ENCODE results near the gene TRAF3IP1. TPM values are rescaled to one million over a fixed set of nuclear protein-coding genes. Genes with fewer than 3 reads are reported as not detected.

The TRAF3IP1 gene
- total and polyA plus RNA-seq, 2 of the 13 experiments (the other 11 are each of a cell fraction or from before 2014, with no cell fraction given), result 4.1 to 12.9 TPM

DNA sequence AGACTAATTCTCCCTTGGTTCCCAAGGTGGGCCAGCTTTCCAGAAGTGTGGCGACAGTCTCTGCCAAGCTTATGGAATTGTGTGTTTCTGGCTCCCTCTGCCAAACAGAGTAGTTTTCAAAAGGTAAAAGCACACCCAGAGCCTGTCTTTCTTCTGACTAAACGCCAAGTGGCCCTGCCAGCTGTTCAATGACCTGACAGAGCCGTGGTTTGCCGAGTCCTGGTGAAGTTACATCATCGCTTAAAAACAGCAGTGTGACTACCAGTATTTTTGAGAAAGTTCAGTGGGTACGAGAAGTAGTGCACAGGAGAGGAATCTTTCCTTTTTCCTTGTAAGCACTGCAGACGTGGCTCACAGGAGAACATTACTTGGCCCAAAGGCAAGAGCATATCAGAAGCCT lies 33.8 kb upstream of the TRAF3IP1 start (continued):
- TF ChIP-seq MLXIP (CRISPR knock-in tag; IDR thresholded peaks at IDR 0.05; ENCODE audit: borderline replicate concordance) (no peak), TBL1XR1 (IDR thresholded peaks at IDR 0.05; ENCODE audit: borderline replicate concordance, low read length, partially characterized antibody) (no peak), ZNF510 (CRISPR knock-in tag; IDR thresholded peaks at IDR 0.05; ENCODE audit: low read depth) (no peak), HOXA9 (CRISPR knock-in tag; IDR thresholded peaks at IDR 0.05; ENCODE audit: borderline replicate concordance) (no peak), ZBTB14 (CRISPR knock-in tag; IDR thresholded peaks at IDR 0.05) (no peak), ZBTB20 (CRISPR knock-in tag; IDR thresholded peaks at IDR 0.05; ENCODE audit: borderline replicate concordance, low read depth) (no peak), CREB1 (IDR thresholded peaks at IDR 0.05) (no peak), CREB1 (CRISPR knock-in tag; IDR thresholded peaks at IDR 0.05) (no peak), ZNF446 (CRISPR knock-in tag; IDR thresholded peaks at IDR 0.05) (no peak), KLF15 (CRISPR knock-in tag; IDR thresholded peaks at IDR 0.05; ENCODE audit: borderline replicate concordance) (no peak), RBAK (CRISPR knock-in tag; IDR thresholded peaks at IDR 0.05) (no peak), JUN (CRISPR knock-in tag; IDR thresholded peaks at IDR 0.05) (no peak), RFXANK (CRISPR knock-in tag; IDR thresholded peaks at IDR 0.05) (no peak)
- TF ChIP-seq, protein P1, sequence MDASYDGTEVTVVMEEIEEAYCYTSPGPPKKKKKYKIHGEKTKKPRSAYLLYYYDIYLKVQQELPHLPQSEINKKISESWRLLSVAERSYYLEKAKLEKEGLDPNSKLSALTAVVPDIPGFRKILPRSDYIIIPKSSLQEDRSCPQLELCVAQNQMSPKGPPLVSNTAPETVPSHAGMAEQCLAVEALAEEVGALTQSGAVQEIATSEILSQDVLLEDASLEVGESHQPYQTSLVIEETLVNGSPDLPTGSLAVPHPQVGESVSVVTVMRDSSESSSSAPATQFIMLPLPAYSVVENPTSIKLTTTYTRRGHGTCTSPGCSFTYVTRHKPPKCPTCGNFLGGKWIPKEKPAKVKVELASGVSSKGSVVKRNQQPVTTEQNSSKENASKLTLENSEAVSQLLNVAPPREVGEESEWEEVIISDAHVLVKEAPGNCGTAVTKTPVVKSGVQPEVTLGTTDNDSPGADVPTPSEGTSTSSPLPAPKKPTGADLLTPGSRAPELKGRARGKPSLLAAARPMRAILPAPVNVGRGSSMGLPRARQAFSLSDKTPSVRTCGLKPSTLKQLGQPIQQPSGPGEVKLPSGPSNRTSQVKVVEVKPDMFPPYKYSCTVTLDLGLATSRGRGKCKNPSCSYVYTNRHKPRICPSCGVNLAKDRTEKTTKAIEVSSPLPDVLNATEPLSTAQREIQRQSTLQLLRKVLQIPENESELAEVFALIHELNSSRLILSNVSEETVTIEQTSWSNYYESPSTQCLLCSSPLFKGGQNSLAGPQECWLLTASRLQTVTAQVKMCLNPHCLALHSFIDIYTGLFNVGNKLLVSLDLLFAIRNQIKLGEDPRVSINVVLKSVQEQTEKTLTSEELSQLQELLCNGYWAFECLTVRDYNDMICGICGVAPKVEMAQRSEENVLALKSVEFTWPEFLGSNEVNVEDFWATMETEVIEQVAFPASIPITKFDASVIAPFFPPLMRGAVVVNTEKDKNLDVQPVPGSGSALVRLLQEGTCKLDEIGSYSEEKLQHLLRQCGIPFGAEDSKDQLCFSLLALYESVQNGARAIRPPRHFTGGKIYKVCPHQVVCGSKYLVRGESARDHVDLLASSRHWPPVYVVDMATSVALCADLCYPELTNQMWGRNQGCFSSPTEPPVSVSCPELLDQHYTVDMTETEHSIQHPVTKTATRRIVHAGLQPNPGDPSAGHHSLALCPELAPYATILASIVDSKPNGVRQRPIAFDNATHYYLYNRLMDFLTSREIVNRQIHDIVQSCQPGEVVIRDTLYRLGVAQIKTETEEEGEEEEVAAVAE (CRISPR knock-in tag; IDR thresholded peaks at IDR 0.05; ENCODE audit: borderline replicate concordance), result no peak
- TF ChIP-seq, protein P2, sequence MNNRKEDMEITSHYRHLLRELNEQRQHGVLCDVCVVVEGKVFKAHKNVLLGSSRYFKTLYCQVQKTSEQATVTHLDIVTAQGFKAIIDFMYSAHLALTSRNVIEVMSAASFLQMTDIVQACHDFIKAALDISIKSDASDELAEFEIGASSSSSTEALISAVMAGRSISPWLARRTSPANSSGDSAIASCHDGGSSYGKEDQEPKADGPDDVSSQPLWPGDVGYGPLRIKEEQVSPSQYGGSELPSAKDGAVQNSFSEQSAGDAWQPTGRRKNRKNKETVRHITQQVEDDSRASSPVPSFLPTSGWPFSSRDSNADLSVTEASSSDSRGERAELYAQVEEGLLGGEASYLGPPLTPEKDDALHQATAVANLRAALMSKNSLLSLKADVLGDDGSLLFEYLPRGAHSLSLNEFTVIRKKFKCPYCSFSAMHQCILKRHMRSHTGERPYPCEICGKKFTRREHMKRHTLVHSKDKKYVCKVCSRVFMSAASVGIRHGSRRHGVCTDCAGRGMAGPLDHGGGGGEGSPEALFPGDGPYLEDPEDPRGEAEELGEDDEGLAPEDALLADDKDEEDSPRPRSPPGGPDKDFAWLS (CRISPR knock-in tag; IDR thresholded peaks at IDR 0.05; ENCODE audit: borderline replicate concordance), result no peak
- TF ChIP-seq, protein P3, sequence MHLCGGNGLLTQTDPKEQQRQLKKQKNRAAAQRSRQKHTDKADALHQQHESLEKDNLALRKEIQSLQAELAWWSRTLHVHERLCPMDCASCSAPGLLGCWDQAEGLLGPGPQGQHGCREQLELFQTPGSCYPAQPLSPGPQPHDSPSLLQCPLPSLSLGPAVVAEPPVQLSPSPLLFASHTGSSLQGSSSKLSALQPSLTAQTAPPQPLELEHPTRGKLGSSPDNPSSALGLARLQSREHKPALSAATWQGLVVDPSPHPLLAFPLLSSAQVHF (CRISPR knock-in tag; IDR thresholded peaks at IDR 0.05), result no peak
- TF ChIP-seq, protein P4, sequence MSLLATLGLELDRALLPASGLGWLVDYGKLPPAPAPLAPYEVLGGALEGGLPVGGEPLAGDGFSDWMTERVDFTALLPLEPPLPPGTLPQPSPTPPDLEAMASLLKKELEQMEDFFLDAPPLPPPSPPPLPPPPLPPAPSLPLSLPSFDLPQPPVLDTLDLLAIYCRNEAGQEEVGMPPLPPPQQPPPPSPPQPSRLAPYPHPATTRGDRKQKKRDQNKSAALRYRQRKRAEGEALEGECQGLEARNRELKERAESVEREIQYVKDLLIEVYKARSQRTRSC (CRISPR knock-in tag; IDR thresholded peaks at IDR 0.05; ENCODE audit: low read depth), result no peak
